ENCODE data around the gene ZSWIM5. TPM values are rescaled to one million over a fixed set of nuclear protein-coding genes. Genes with fewer than 3 reads are reported as not detected.

Gene ZSWIM5
- total RNA-seq, 1 experiment from 2014 or later, result 7.9 TPM

- no peak for TF ChIP-seq TCF7L2 (IDR thresholded peaks at IDR 0.05; ENCODE audit: low read depth, low read length)
- no peak for TF ChIP-seq POLR2AphosphoS5 (IDR thresholded peaks at IDR 0.05; ENCODE audit: low read depth, low read length)
- no peak for TF ChIP-seq SIN3A (IDR thresholded peaks at IDR 0.05; ENCODE audit: borderline replicate concordance, insufficient read depth, low read depth, low read length)
- no peak for TF ChIP-seq REST (IDR thresholded peaks at IDR 0.05; ENCODE audit: insufficient read depth in 1 of 2, low read depth in 2 of 2, low read length in 1 of 2)
- TF ChIP-seq, protein P1, sequence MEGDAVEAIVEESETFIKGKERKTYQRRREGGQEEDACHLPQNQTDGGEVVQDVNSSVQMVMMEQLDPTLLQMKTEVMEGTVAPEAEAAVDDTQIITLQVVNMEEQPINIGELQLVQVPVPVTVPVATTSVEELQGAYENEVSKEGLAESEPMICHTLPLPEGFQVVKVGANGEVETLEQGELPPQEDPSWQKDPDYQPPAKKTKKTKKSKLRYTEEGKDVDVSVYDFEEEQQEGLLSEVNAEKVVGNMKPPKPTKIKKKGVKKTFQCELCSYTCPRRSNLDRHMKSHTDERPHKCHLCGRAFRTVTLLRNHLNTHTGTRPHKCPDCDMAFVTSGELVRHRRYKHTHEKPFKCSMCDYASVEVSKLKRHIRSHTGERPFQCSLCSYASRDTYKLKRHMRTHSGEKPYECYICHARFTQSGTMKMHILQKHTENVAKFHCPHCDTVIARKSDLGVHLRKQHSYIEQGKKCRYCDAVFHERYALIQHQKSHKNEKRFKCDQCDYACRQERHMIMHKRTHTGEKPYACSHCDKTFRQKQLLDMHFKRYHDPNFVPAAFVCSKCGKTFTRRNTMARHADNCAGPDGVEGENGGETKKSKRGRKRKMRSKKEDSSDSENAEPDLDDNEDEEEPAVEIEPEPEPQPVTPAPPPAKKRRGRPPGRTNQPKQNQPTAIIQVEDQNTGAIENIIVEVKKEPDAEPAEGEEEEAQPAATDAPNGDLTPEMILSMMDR (IDR thresholded peaks at IDR 0.05), result no peak
- Histone ChIP-seq H3K27ac (ENCODE audit: low read length) (no peak overlapping the region), H3K27me3 (ENCODE audit: control insufficient read depth, insufficient read depth, low read length) (no peaks in the 10 kb centered on the region), H3K4me1 (ENCODE audit: control insufficient read depth, insufficient read depth, low read length) (peaks cover 8% of the 10 kb centered on the region), H3K4me3 (ENCODE audit: low read depth in 2 of 2, low read length in 2 of 2) (no peak overlapping the region), H3K9me3 (ENCODE audit: control insufficient read depth, insufficient read depth, low read depth, low read length) (no peaks in the 10 kb centered on the region), H3K36me3 (ENCODE audit: control insufficient read depth, insufficient read depth, low read length) (no peaks in the 10 kb centered on the region)
- ChIA-PET CTCF (no interaction called here), POLR2A (interaction anchor here (0.6 kb wide), 1 partner anchor 218 kb away, joined by 3 read pairs; no protein-coding TSS in a partner anchor)
- BruUV-seq (replicated peaks), result no TSS peak
- ATAC-seq, result no peak
- no peak for DNase-seq (ENCODE audit: low read depth, low spot score)
- in situ Hi-C loops (cut with HindIII; ENCODE audit: low pct_unique_long_range_greater_than_20kb, low sequenced_read_pairs) (no loop called here), intact Hi-C loops (cut with micrococcal nuclease; ENCODE audit: unreplicated experiment) (loop anchor here (10.0 kb wide), 1 partner anchor 188 kb away; the partner anchor contains the start of gene ZSWIM5)
These were observed 189.6 kb downstream of the ZSWIM5 start for GRCh38 chr1:45016767-45017166.

DNA sequence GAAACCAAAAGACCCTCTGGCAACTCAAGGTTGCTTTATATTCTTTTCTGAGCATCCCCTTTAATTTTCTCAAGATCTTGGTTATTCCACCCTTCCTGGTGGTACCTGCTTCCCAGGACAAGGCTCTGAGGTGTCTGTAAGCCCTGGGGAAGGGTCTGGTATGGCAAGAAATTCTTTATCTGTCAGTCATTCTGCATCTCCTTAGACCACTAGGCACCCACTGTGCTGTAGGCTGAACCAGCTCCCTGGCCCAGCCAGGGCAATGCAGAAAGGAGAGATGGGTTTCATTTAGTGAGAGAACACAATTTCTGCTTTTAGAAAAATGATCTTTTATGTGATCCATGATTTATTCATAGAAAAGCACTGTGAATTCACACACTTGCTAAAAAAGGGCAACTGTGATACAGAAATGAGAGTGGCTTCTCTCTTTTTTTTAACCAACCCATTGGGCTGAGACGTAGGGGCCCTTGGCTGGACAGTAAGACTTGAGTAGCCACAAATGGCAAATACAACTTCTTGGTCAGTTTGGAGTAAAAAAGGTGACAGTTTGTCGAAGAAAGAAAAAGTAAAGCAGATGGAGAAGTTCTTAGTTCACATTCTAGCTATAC, 190.2 kb downstream of the ZSWIM5 start:
- Histone ChIP-seq H3K9me3 (ENCODE audit: control insufficient read depth, insufficient read depth, low read depth, low read length) (no peaks in the 10 kb centered on the region), H3K27me3 (ENCODE audit: control insufficient read depth, insufficient read depth, low read length) (no peaks in the 10 kb centered on the region), H3K4me3 (ENCODE audit: low read depth in 2 of 2, low read length in 2 of 2) (no peak overlapping the region), H3K36me3 (ENCODE audit: control insufficient read depth, insufficient read depth, low read length) (no peaks in the 10 kb centered on the region), H3K4me1 (ENCODE audit: control insufficient read depth, insufficient read depth, low read length) (peaks cover 13% of the 10 kb centered on the region), H3K27ac (ENCODE audit: low read length) (no peak overlapping the region)
- ATAC-seq (no peak), DNase-seq (ENCODE audit: low read depth, low spot score) (no peak)
- intact Hi-C loops (cut with micrococcal nuclease; ENCODE audit: unreplicated experiment) (loop anchor here (10.0 kb wide), 1 partner anchor 189 kb away; the partner anchor contains the start of gene ZSWIM5), in situ Hi-C loops (cut with HindIII; ENCODE audit: low pct_unique_long_range_greater_than_20kb, low sequenced_read_pairs) (no loop called here)
- CTCF ChIA-PET, result no interaction called here
- no TSS peak for BruUV-seq (replicated peaks)
- POLR2A ChIA-PET, result interaction anchor here (0.6 kb wide), 1 partner anchor 218 kb away, joined by 3 read pairs; no protein-coding TSS in a partner anchor
- TF ChIP-seq SIN3A (IDR thresholded peaks at IDR 0.05; ENCODE audit: borderline replicate concordance, insufficient read depth, low read depth, low read length), result no peak
- TF ChIP-seq, protein P1 (IDR thresholded peaks at IDR 0.05), result no peak
